PC-9 (cell line): ENCODE results near the gene PXT1. TPM values are rescaled to one million over a fixed set of nuclear protein-coding genes. Genes with fewer than 3 reads are reported as not detected.

ENCODE experiments used
- BruUV-seq: library from RNA; stranded (reverse); fragments of 400-500 nt; replicated peaks from 2 replicates; lab custom pipeline; 2021; lab: Mats Ljungman, UMichigan
- CTCF ChIA-PET: fragments of 300-600 bp; sonication (Branson Sonifier 250); formaldehyde crosslinking; loops from one replicate; lab custom pipeline; 2022; ENCODE audit warnings: antibody characterized with exemption; lab: Charles Lee
- POLR2A ChIA-PET: fragments of 300-600 bp; sonication (Branson Sonifier 250); formaldehyde crosslinking; loops from one replicate; lab custom pipeline; 2022; ENCODE audit warnings: antibody characterized with exemption; ENCODE audit not compliant: unreplicated experiment; lab: Charles Lee
- DNase-seq, 2 experiments: peaks; one replicate each; pipeline versions ENCODE4 v3.0.0 to v3.0.0-alpha.2; 2015 to 2022; ENCODE audit warnings: mixed read lengths in 1 of 2
- H2AFZ ChIP-seq: fragments of 200-600 bp; sonication (generic); 2 replicates; pipeline ENCODE4 v1.8.1; 2017; ENCODE audit warnings: antibody characterized with exemption
- H3F3A ChIP-seq: fragments of 200-600 bp; sonication (generic); 2 replicates; pipeline ENCODE4 v1.8.1; 2017; ENCODE audit warnings: antibody characterized with exemption, mild to moderate bottlenecking, low read depth; ENCODE audit not compliant: insufficient read depth
- H3K27ac ChIP-seq: fragments of 200-600 bp; sonication (generic); 2 replicates; pipeline ENCODE4 v1.6.1; 2016; ENCODE audit warnings: mixed run types
- H3K27me3 ChIP-seq: fragments of 200-600 bp; sonication (generic); 2 replicates; pipeline ENCODE4 v1.6.1; 2016; ENCODE audit warnings: low read depth, mixed run types; ENCODE audit not compliant: insufficient read depth
- H3K36me3 ChIP-seq: fragments of 200-600 bp; sonication (generic); 2 replicates; pipeline ENCODE4 v1.6.1; 2016; ENCODE audit warnings: low read depth, mixed run types
- H3K4me1 ChIP-seq: fragments of 200-600 bp; sonication (generic); replicated peaks from 2 replicates; pipeline ENCODE4 v1.6.1; 2016; ENCODE audit warnings: mixed run types; ENCODE audit not compliant: insufficient read depth
- H3K4me2 ChIP-seq: fragments of 200-600 bp; sonication (generic); 2 replicates; pipeline ENCODE4 v1.6.1; 2017; ENCODE audit warnings: mixed run types
- H3K4me3 ChIP-seq: fragments of 200-600 bp; sonication (generic); 2 replicates; pipeline ENCODE4 v1.6.1; 2016; ENCODE audit warnings: mixed run types
- H3K79me2 ChIP-seq: fragments of 200-600 bp; sonication (generic); 2 replicates; pipeline ENCODE4 v1.6.1; 2017; ENCODE audit warnings: low read depth, mixed run types
- H3K9me2 ChIP-seq: fragments of 200-600 bp; sonication (generic); 2 replicates; pipeline ENCODE4 v1.8.1; 2017; ENCODE audit warnings: mild to moderate bottlenecking; ENCODE audit not compliant: insufficient read depth
- H3K9me3 ChIP-seq: fragments of 200-600 bp; sonication (generic); 2 replicates; pipeline ENCODE4 v1.8.1; 2016; ENCODE audit warnings: low read depth; ENCODE audit not compliant: insufficient read depth
- H4K20me1 ChIP-seq: fragments of 200-600 bp; sonication (generic); 2 replicates; pipeline ENCODE4 v1.8.1; 2017; ENCODE audit not compliant: insufficient read depth
- CTCF ChIP-seq: fragments of 200-600 bp; sonication (generic); conservative IDR thresholded peaks from 2 replicates; pipeline ENCODE4 v1.6.1; 2017; ENCODE audit warnings: mixed run types, antibody characterized with exemption, mild to moderate bottlenecking, moderate library complexity
- EZH2 ChIP-seq: fragments of 200-600 bp; sonication (generic); IDR thresholded peaks from 2 replicates; pipeline ENCODE4 v1.8.0; 2017; ENCODE audit warnings: antibody characterized with exemption, low read depth
- intact Hi-C: fragments of 100-400 bp; cut with micrococcal nuclease; formaldehyde crosslinking; loops from one replicate; pipeline ENCODE4 v1.10.0; 2022; ENCODE audit not compliant: unreplicated experiment
- total RNA-seq: library from RNA; stranded (reverse); gene quantifications from 2 replicates; pipeline ENCODE4 v1.2.3, GENCODE V29; 2021

Gene PXT1
- total RNA-seq, 1 experiment from 2014 or later: not detected

- no peak overlapping the region for H2AFZ ChIP-seq
- DNase-seq: no peak
- POLR2A ChIA-PET: interaction anchor here (0.6 kb wide), 1 partner anchor 115 kb away, joined by 6 read pairs; no protein-coding TSS in a partner anchor
- CTCF ChIA-PET: no interaction called here
- H3K9me2 ChIP-seq: no peaks in the 10 kb centered on the region
- no peaks in the 10 kb centered on the region for H4K20me1 ChIP-seq
- no peaks in the 10 kb centered on the region for H3K79me2 ChIP-seq
- no peak overlapping the region for H3K4me2 ChIP-seq
- intact Hi-C loops: no loop called here
- BruUV-seq: no TSS peak
- H3K4me3 ChIP-seq: no peak overlapping the region
- no peaks in the 10 kb centered on the region for H3K4me1 ChIP-seq
- H3F3A ChIP-seq: peaks cover 3% of the 10 kb centered on the region; the same call in 1 of the 2 replicates
- TF ChIP-seq EZH2: no peak
- TF ChIP-seq CTCF: no peak
- H3K27me3 ChIP-seq: peaks cover 11% of the 10 kb centered on the region; the same call in 1 of the 2 replicates
- H3K36me3 ChIP-seq: no peaks in the 10 kb centered on the region
- H3K27ac ChIP-seq: no peak overlapping the region
- no peaks in the 10 kb centered on the region for H3K9me3 ChIP-seq
These were observed 59.7 kb downstream of the PXT1 start for GRCh38 chr6:36382976-36383375.

GRCh38 chr6:36381502-36382389 lies 60.9 kb downstream of the PXT1 start:
- H3F3A ChIP-seq: peaks cover 3% of the 10 kb centered on the region; the same call in 1 of the 2 replicates
- no peaks in the 10 kb centered on the region for H3K4me1 ChIP-seq
- DNase-seq: no peak
- TF ChIP-seq EZH2 (no peak), CTCF (no peak)
- no peak overlapping the region for H3K4me2 ChIP-seq
- H3K9me2 ChIP-seq: no peaks in the 10 kb centered on the region
- no peak overlapping the region for H3K27ac ChIP-seq
- no peak overlapping the region for H3K4me3 ChIP-seq
- BruUV-seq: no TSS peak
- ChIA-PET POLR2A (no interaction called here), CTCF (interaction anchor here (0.7 kb wide), 1 partner anchor 44 kb away, joined by 7 read pairs; no protein-coding TSS in a partner anchor)
- H3K9me3 ChIP-seq: no peaks in the 10 kb centered on the region
- H3K27me3 ChIP-seq: no peaks in the 10 kb centered on the region
- no peaks in the 10 kb centered on the region for H3K79me2 ChIP-seq
- intact Hi-C loops: no loop called here
- no peak overlapping the region for H2AFZ ChIP-seq
- H3K36me3 ChIP-seq: no peaks in the 10 kb centered on the region
- no peaks in the 10 kb centered on the region for H4K20me1 ChIP-seq

- POLR2A ChIA-PET: interaction anchor here (0.6 kb wide), 1 partner anchor 731 kb away, joined by 4 read pairs; no protein-coding TSS in a partner anchor
These were observed 62.5 kb downstream of the PXT1 start for GRCh38 chr6:36380166-36380565.

More at GRCh38 chr6:36380166-36380565, 62.5 kb downstream of the PXT1 start:
- Histone ChIP-seq H3K79me2 (no peaks in the 10 kb centered on the region), H3K27me3 (no peaks in the 10 kb centered on the region), H3K27ac (no peak overlapping the region), H3K4me3 (no peak overlapping the region), H2AFZ (no peak overlapping the region), H3K36me3 (no peaks in the 10 kb centered on the region), H3K4me2 (no peak overlapping the region), H3K9me2 (no peaks in the 10 kb centered on the region), H3F3A (peaks cover 3% of the 10 kb centered on the region; the same call in 1 of the 2 replicates), H3K4me1 (no peaks in the 10 kb centered on the region), H4K20me1 (no peaks in the 10 kb centered on the region), H3K9me3 (no peaks in the 10 kb centered on the region)
- CTCF ChIA-PET: interaction anchor here (0.6 kb wide), 1 partner anchor 301 kb away, joined by 3 read pairs; no protein-coding TSS in a partner anchor
- no peak for TF ChIP-seq CTCF
- no peak for TF ChIP-seq EZH2
- DNase-seq: no peak
- no TSS peak for BruUV-seq
- intact Hi-C loops: no loop called here
